GM18520 (cell line): ENCODE results near the gene CBFA2T3.
"Not testable (repeated sequence)": the region's sequence is repeated elsewhere in the genome, so short reads cannot be mapped to it uniquely, and the experiment has no call there.

ENCODE experiments used
- ATAC-seq: cut with Tn5 transposase; IDR thresholded peaks from one replicate; pipeline ENCODE4 v1.9.1; 2021; ENCODE audit not compliant: unreplicated experiment

CBFA2T3 gene

DNA sequence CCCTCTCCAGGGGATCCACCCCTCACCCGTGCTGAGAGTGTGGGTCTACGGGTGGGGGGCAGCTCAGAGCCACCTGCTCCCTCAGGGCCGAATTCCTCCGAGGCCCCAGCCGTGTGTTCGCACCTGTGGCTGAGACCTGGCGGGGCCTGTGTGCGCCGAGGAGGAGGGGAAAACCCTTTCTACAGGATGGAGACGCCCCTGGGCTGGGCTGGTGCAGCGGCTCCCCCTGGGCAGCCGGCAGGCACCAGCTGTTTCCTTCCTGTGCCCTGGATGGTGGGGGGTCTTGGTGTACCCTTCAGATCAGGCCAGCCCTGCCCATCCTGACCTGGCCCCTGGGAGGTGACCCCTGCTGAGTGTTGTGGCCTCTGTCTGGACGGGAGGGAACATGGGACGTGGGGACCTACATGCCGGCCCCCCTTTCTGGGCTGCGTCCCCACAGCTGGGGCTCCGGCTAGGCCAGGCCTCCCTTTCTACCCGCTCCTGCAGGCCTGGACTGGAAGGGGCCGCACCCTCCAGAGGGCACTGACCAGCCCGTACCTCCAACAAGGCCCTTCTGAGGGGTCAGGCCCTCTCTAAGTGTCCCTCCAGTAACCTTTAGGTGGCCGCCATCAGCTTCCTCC is 82.2 kb downstream of the CBFA2T3 start:
- no peak for ATAC-seq

GRCh38 chr16:88894266-88894665 is 82.7 kb downstream of the CBFA2T3 start:
- not testable (repeated sequence) for ATAC-seq

- ATAC-seq, result no peak
These were observed 83.7 kb downstream of the CBFA2T3 start for GRCh38 chr16:88893127-88893968.

DNA sequence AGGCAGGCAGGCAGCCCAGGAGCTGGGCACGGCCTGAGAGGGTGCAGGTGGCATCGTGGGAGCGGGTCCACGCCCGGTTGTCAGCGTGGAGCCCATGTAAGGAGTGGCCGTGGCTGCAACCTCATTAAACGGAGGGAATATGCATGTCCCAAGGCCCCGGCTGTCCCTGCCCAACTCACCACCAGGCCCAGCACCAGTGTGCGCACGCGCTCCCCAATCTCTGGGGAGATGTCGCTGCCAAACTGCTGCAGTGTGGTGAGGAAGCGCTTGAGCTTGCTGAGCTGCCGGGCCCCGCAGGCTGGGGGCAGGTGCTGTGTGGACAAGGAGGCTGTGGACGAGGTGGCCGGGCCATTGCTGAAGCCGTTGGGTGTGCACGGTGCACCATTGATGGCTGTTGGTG is 84.9 kb downstream of the CBFA2T3 start:
- ATAC-seq, result no peak

DNA sequence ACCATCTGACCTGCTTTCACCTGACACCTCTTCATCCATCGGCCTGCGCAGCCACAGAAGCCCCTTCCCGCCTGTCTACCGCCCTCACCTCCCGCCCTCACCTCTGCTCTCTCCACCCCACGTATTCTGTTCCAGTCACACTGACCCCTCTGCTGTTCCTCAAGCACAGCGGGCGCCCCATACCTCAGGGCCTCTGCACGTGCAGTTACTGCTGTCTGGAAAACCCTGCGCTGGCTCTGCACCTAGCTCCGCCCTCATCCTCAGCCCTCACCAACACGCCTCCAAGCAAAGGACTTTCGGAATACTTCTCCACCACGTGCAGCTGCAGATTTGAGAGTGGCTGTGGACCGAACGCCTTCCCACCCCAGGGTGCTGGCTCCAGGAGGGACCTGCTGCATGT is 85.9 kb downstream of the CBFA2T3 start:
- no peak for ATAC-seq

- not testable (repeated sequence) for ATAC-seq
These were observed 87.2 kb downstream of the CBFA2T3 start for GRCh38 chr16:88889702-88890352.

DNA sequence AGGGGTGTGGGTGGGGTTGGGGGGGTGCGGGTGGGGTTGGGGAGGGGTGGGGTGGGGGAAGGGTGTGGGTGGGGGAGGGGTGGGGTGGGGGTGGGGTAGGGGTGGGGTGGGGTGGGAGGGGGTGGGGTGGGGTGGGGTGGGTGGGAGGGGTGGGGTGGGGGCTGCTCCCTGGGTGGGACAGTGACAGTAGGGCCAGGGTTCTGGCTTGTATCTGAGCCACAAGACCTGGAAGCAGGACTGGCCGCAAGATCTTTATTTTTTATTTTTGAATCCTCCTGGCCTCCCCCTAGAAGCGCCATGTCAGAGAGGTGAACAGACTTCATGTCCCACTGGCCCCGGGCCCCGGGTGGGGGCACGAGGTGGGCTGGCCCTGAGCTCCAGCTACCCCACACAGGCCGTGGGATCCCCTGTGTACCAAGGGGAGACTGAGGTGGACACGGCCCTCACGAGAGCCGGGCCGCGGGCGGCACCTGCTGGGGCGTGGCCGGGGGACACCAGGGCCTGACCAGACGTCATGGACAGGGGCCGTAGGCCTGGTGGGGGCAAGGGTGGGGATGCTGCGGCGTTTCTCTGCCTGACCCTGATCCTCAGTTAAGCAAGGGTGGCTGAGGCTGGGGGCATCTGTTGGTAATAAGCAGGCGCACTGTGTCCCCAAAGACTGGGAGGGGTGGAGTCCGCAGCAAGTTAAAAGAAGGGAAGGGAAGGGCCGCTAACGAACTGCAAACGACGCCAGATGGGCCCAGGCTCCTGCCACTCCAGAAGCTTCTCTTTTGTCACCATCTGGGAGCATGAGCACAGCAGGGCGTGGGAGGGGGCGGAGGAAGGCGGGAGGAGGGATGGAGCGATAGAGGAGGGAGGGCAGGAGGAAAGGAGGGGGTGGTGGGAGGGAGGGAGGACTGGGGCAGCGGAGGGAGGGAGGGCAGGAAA is 88.3 kb downstream of the CBFA2T3 start:
- ATAC-seq, result no peak

DNA sequence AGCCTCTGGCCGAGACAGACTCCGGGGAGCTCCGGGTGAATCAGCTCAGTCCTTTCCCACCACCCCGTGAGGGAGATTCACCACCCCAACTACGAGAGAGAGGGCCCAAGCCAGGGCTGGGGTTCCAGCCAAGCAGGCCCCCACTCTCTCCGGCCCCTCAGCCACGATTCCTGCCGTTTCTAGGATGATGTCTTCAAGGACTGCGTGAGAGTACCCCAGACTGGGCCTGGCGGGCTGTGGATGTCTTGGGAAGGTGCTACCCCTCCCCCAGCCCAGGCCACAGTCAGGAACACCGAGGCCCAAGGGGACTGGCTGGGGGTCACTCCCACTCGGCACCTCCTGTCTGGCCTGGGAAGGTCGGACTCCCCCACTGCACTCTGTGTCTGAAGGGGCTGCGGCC is 89.0 kb downstream of the CBFA2T3 start:
- ATAC-seq, result no peak

GRCh38 chr16:88886845-88887521 is 90.0 kb downstream of the CBFA2T3 start:
- ATAC-seq, result no peak

- ATAC-seq, result no peak
These were observed 90.6 kb downstream of the CBFA2T3 start for GRCh38 chr16:88886420-88886844.

- no peak for ATAC-seq
These were observed 91.2 kb downstream of the CBFA2T3 start for GRCh38 chr16:88885693-88886280.

GRCh38 chr16:88884569-88885271 is 92.3 kb downstream of the CBFA2T3 start:
- ATAC-seq, result no peak

DNA sequence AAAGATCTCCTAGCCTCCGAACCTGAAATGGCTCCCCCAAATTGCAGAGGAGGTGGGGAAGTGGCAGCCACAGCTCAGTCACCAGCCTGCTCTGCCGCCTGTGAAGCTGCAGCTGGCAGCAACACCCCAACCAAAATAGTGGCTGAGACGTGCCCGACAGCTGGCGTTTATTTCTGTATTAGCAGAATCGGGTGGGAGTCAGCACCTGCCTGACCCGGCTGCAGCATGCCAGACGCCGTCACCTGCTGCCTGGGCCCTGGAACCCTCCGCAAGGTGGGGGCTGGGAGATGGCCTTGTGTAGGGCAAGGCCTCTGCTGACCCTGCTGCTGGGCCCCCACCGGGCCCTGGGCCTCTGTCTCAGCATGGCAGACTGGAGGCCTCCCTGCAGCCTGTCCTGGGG is 93.1 kb downstream of the CBFA2T3 start:
- no peak for ATAC-seq

- no peak for ATAC-seq
These were observed 93.7 kb downstream of the CBFA2T3 start for GRCh38 chr16:88883117-88883895.

- ATAC-seq, result no peak
These were observed 94.5 kb downstream of the CBFA2T3 start for GRCh38 chr16:88882358-88883030.

GRCh38 chr16:88881675-88882357 is 95.2 kb downstream of the CBFA2T3 start:
- ATAC-seq, result no peak

DNA sequence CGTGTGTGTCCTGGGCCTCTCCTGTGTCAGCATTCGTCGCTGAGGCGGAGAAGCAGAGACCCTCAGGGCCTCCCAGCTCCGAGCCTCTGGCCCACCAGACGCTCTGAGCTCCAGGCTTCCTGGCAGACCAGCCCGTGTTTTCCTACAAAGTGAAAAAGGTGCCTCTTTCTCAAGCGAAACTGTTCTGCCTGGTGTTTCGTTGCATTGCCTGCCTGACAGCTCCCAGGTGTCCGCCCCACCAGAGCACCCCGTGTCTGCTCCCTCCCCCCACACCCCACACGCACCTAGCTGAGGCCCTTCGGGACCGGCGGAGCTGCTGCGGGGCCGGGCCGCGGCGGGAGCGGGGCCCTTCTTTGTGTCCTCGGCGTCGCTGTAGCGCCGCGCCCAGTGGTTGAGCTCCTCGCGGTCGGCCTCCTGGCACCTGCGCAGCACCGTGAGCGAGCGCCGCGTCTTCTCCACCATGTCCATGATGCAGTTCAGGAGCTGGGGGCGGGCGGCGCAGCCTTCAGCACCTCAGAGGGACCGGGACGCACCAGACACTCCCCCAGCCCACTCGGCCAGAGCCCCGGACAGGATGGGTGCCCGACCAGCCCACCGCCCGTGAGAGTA is 95.9 kb downstream of the CBFA2T3 start:
- ATAC-seq, result no peak
